Gastroesophageal sphincter (tissue), 4 donors: ENCODE results near the gene AKAP9. TPM values are rescaled to one million over a fixed set of nuclear protein-coding genes. Genes with fewer than 3 reads are reported as not detected.
A peak's percentile ranks its signal among the peaks of the same experiment; 100 is the strongest.

ENCODE experiments used
- ATAC-seq: fragments of 150-250 bp; one replicate; pipeline ENCODE4 v1.9.1; 2016; ENCODE audit warnings: mild to moderate bottlenecking, moderate library complexity
- H3K27ac ChIP-seq, 4 donors: fragments of 200-600 bp; sonication (generic) in 3 of 4; 1 replicate in 3 of 4; 2 replicates in 1 of 4; pipeline ENCODE4 v1.5.1; 2016 to 2019
- H3K27me3 ChIP-seq: fragments of 200-600 bp; sonication (generic); one replicate; pipeline ENCODE4 v1.5.1; 2019
- H3K36me3 ChIP-seq, 2 donors: fragments of 200-600 bp; sonication (generic); one replicate each; pipeline ENCODE4 v1.5.1; 2019; ENCODE audit warnings: control low read depth in 1 of 2
- H3K4me1 ChIP-seq, 3 donors: fragments of 200-600 bp; sonication (generic); 1 replicate in 2 of 3; 2 replicates in 1 of 3; pipeline ENCODE4 v1.5.1; 2016 to 2019; ENCODE audit warnings: control low read depth in 2 of 3
- H3K4me3 ChIP-seq, 2 donors: fragments of 200-600 bp; sonication (generic); one replicate each; pipeline ENCODE4 v1.5.1; 2019; ENCODE audit warnings: mild to moderate bottlenecking in 1 of 2, moderate library complexity in 1 of 2
- H3K9me3 ChIP-seq, 3 donors: fragments of 200-600 bp; sonication (generic); one replicate each; pipeline ENCODE4 v1.5.1; 2017 to 2019; ENCODE audit warnings: control low read depth in 2 of 3
- CTCF ChIP-seq, 4 experiments: fragments of 200-600 bp in 2 of 4; fragments of 450-650 bp in 2 of 4; sonication (generic) in 1 of 4; IDR thresholded peaks; one replicate each; pipeline ENCODE4 v1.5.1; 2017 to 2019; ENCODE audit warnings: antibody characterized with exemption in 4 of 4, mild to moderate bottlenecking in 2 of 4, moderate library complexity in 2 of 4
- EP300 ChIP-seq: sonication (generic); formaldehyde crosslinking; IDR thresholded peaks from one replicate; pipeline ENCODE4 v1.6.1; 2017; ENCODE audit warnings: antibody characterized with exemption, mild to moderate bottlenecking
- POLR2A ChIP-seq, 2 donors: fragments of 450-650 bp; IDR thresholded peaks; one replicate each; pipeline ENCODE4 v1.6.1; 2017; ENCODE audit warnings: antibody characterized with exemption in 2 of 2, mild to moderate bottlenecking in 2 of 2, moderate library complexity in 1 of 2
- POLR2AphosphoS5 ChIP-seq: sonication (generic); formaldehyde crosslinking; IDR thresholded peaks from one replicate; pipeline ENCODE4 v1.6.1; 2017; ENCODE audit warnings: antibody characterized with exemption
- WGBS, 2 donors: methylation state at CpG; one replicate each; pipeline ENCODE4 v1.1.5; 2018; ENCODE audit warnings: low coverage in 1 of 2; 5-methylcytosine and 5-hydroxymethylcytosine counted together
- total RNA-seq, 4 donors: library from RNA; depleted of rRNA; stranded (reverse); fragments of >200 nt; gene quantifications; one replicate each; pipeline ENCODE4 v1.1.0, GENCODE V29; 2016

Gene AKAP9
- total RNA-seq, 4 donors from 2014 or later: 38.5 to 99.0 (median 50.8) TPM

GRCh38 chr7:92058899-92059298 is 118.2 kb downstream of the AKAP9 start:
- no peak overlapping the region for H3K4me3 ChIP-seq
- H3K27ac ChIP-seq: no peak overlapping the region
- H3K4me1 ChIP-seq: peaks cover 0 to 59% (median 12%) of the 10 kb centered on the region in 3 donors
- H3K36me3 ChIP-seq: peaks cover 0 to 22% of the 10 kb centered on the region in 2 donors
- 55 to 67% methylated on average over 2 of the region's 2 CpGs for WGBS, 2 donors
- no peak for ATAC-seq
- H3K9me3 ChIP-seq: no peaks in the 10 kb centered on the region
- no peak for TF ChIP-seq POLR2AphosphoS5
- TF ChIP-seq EP300: no peak
- no peak for TF ChIP-seq POLR2A (IDR thresholded peaks at IDR 0.05)
- no peak for TF ChIP-seq CTCF (IDR thresholded peaks at IDR 0.05)
- H3K27me3 ChIP-seq: no peaks in the 10 kb centered on the region

- Histone ChIP-seq H3K9me3 (no peaks in the 10 kb centered on the region), H3K36me3 (peaks cover 0 to 40% of the 10 kb centered on the region in 2 donors), H3K27ac (no peak overlapping the region), H3K4me1 (peaks cover 0 to 57% (median 12%) of the 10 kb centered on the region in 3 donors), H3K4me3 (no peak overlapping the region), H3K27me3 (no peaks in the 10 kb centered on the region)
- no peak for ATAC-seq
- WGBS, 2 donors: 39 to 80% methylated on average over 2 to 5 of the region's 5 CpGs
- no peak for TF ChIP-seq CTCF (IDR thresholded peaks at IDR 0.05)
- no peak for TF ChIP-seq POLR2AphosphoS5
- no peak for TF ChIP-seq POLR2A (IDR thresholded peaks at IDR 0.05)
- TF ChIP-seq EP300: no peak
Measured at GRCh38 chr7:92061154-92061553, 120.5 kb downstream of the AKAP9 start.

DNA sequence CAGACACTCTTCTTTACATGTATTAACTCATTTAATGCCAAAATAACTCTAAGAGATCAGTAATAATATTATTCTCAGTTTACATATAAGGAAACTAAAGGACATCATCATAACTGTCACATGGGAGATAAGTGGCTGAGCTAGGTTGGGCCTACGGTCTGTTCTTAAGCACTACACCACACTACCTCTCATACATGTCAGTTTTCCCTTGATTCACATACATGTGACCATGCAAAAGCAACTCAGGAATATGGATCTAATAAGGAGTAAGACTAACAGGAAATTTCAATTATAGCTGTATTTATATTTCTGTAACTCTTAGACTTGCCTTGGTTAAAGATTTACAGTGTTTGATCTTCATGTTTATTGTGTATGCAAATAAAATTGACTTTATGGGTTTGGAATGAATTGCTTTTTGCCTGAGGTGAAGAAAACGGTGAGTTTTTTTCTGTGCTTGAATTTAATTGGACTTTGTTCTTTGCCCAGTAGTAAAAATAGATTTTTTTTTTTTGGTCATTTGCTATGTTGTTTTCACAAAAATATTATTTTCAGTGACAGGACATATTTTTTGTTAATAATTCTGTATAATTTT is 123.9 kb downstream of the AKAP9 start:
- H3K4me1 ChIP-seq: peaks cover 0 to 30% (median 0%) of the 10 kb centered on the region in 3 donors
- WGBS, 2 donors: 90 to 95% methylated on average over 2 of the region's 2 CpGs

DNA sequence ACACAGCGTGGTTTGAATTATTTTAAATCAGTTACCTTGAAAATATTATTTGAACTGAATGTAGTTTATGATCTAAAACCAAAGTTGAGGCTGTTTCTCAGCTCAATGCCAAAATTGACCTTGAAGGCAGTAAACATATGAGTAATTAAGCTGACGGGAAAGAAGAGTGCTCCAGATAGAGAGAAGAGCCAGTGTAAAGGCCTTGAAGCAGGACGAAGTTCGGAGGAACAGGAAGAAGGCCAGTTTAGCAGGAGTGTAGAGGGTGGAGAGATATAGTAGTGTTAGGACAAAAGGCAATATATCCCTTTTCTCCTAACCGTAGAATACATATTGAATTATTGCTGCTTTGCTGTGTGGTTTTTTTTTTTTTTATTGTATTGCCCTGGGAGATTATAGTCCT is 130.4 kb downstream of the AKAP9 start:
- ATAC-seq: no peak
- Histone ChIP-seq H3K27ac (peak overlapping the region in 1 of 4 donors; percentile 9), H3K9me3 (no peaks in the 10 kb centered on the region), H3K36me3 (peaks cover 0 to 66% of the 10 kb centered on the region in 2 donors), H3K4me1 (no peaks in the 10 kb centered on the region), H3K27me3 (no peaks in the 10 kb centered on the region), H3K4me3 (no peak overlapping the region)
- TF ChIP-seq CTCF (IDR thresholded peaks at IDR 0.05) (no peak), EP300 (no peak), POLR2AphosphoS5 (no peak), POLR2A (IDR thresholded peaks at IDR 0.05) (no peak)
- WGBS, 2 donors: 47 to 75% methylated on average over 5 of the region's 5 CpGs

More for the DNA sequence above, 123.9 kb downstream of the AKAP9 start:
- no peak overlapping the region for H3K27ac ChIP-seq
- no peaks in the 10 kb centered on the region for H3K9me3 ChIP-seq
- H3K27me3 ChIP-seq: no peaks in the 10 kb centered on the region
- TF ChIP-seq CTCF (IDR thresholded peaks at IDR 0.05): no peak
- TF ChIP-seq POLR2A (IDR thresholded peaks at IDR 0.05): no peak
- no peak for TF ChIP-seq POLR2AphosphoS5
- TF ChIP-seq EP300: no peak
- peaks cover 0 to 63% of the 10 kb centered on the region in 2 donors for H3K36me3 ChIP-seq
- ATAC-seq: no peak
- no peak overlapping the region for H3K4me3 ChIP-seq

DNA sequence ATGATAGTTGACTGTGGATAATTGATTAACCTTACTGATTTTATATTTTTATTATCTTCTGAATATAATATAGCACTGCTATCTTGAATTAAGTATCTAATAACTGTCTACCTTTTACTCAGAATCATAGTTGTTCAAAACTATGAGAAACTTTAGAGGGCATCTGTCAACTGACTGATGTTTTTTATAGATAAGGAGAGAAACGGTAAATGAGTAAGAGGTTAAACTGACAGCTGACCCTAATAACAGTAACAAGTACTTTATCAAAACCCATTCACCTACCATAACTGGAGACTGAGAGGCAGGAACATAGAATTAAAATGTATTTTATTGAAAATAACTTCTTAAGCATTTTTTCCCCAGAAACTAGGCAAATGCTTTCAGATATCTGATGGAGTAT is 131.5 kb downstream of the AKAP9 start:
- no peak for ATAC-seq
- no peaks in the 10 kb centered on the region for H3K27me3 ChIP-seq
- no peaks in the 10 kb centered on the region for H3K4me1 ChIP-seq
- H3K9me3 ChIP-seq: no peaks in the 10 kb centered on the region
- no peak for TF ChIP-seq CTCF (IDR thresholded peaks at IDR 0.05)
- no peak overlapping the region for H3K27ac ChIP-seq
- no peak overlapping the region for H3K4me3 ChIP-seq
- peaks cover 0 to 64% of the 10 kb centered on the region in 2 donors for H3K36me3 ChIP-seq
- 87 to 92% methylated on average over 1 of the region's 1 CpG for WGBS, 2 donors
